NCI-H2107 treated with DMSO at 0.1 percent for 48 hours (cell line): ENCODE measurements around the gene ALDH1B1.

ENCODE experiments used
- DNase-seq: peaks from one replicate; lab custom pipeline; 2025; ENCODE audit not compliant: unreplicated experiment; lab: John Stamatoyannopoulos, UW

Gene ALDH1B1

DNA sequence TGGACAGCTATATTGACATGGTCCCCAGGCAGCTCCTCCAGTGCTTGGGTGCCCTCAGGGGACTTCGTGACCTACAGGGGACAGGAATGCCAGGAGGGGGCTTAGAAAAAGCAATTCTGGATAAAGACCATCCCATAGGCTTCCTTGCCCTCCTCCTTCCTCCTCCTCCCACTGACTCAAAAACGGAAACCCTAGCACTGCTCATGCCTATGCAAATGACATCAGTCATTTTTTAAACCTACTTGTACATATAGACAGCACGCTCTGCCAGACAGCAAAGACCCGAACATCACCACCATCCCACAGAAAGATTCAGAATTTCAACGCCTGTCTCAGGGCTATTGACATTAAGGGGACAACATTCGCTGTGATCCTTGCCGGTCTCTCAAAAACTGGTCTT is 20.8 kb downstream of the ALDH1B1 start:
- DNase-seq: no peak

DNA sequence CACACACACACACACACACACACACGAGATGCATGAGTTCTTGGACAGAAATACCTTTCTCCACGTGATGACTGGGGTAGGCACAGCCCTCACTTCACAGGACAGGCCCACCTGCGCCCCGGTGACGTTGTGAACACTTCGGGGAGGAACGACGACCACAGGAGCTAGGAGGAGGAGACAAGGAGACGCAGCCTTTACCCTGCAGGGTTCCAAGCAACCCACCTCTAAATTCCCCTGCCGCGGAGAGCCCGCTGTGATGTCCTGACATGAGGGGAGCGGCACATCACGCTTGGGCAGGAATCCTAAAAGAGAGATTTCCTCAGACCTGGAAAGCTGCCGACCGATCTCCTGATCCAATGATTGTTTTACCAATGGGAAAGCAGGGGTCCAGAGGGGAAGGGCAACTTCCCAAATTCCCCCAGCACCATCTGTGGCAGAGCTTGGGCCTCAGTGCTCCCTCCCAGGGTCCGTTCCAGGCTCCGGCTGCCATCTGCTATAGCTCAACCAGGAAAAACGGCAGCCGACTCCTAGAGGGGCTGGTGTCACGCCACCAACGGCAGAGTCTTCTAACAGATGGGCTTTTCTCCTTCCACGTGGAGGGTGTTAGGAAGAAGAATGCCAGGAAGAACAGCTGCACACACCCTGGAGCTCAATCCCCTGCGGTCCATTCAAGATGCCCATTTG is 21.7 kb downstream of the ALDH1B1 start:
- DNase-seq: no peak

DNA sequence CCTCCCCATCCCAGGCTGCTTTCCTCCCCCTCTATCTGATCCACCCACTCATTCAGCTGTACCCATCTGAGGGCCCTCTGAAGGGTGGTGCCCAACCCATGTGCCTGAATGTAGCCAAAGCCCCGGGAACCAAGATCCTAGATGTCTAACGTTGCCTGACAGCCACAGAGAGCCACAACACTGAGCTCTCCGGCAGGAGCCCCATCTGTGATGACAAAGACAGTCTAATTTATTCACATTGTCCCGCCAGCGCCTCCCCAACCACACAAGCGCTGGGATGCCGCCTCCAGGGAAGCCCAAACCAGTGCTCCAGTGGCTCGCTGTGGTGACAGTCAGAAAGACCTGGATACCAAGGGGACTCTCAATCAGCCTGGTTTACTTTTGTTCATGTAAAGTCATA is 23.4 kb downstream of the ALDH1B1 start:
- DNase-seq: no peak

DNA sequence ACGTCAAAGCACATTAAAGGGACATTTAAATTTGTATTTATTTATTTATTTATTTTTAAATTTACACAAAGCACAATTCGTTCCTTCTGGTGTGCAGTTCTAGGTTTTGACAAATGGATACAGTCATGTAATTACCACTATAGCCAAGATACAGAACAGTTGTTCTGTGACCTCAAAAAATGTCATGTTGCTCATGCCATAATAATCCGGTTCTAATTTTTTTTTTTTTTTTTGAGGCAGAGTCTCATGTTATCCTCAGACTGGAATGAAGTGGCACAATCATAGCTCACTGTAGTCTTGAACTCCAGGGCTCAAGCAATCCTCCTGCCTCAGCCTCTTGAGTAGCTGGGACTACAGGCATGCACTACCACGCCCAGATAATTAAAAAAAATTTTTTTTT is 24.0 kb downstream of the ALDH1B1 start:
- no peak for DNase-seq

DNA sequence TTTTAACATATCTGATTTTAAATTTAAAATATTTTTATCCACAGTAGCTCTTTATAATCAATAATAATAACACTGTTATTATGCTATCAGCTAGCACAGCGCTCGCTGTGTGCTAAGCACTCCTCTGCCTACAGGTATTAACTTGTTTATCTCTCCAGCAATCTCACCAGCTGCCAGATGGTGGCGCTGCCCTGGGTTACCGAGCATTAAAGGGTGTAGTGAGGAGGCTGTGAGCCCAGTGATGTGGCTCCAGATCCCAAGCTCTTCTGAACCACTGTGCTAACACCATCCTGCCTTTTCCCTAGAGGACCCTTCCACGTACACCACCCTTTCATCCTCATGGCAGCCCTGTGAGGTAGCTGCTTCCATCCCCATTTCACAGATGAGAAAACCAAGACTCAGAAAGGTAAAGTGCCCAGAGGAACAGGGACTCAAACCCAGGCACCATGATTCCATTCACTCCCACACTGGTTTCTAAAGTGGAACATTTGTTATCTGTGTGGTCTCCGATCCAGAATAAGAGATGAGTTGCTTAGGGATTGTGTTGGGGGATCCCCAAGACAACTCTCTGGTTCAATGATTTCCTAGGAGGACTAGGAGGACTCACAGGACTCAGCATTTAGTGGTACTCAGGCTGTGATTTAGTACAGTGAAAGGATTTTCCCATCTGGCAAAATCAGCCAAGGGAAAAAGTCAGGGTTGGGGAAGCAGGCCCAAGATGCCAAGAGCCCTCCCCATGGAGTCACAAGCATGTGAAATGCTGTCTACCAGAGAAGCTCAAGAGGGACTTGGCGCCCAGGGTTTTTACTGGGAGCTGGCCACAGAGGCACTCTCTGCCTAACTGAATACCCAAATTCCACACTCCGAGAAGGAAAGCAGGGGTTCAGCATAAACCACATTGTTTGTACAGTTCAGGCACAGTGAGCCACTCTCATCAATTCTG is 24.8 kb downstream of the ALDH1B1 start:
- DNase-seq: no peak

GRCh38 chr9:38418366-38418765 is 25.9 kb downstream of the ALDH1B1 start:
- no peak for DNase-seq

GRCh38 chr9:38419181-38419580 is 26.7 kb downstream of the ALDH1B1 start:
- DNase-seq: peak; percentile 22

- peak; percentile 17 for DNase-seq
Measured at GRCh38 chr9:38421498-38422211, 29.2 kb downstream of the ALDH1B1 start.

DNA sequence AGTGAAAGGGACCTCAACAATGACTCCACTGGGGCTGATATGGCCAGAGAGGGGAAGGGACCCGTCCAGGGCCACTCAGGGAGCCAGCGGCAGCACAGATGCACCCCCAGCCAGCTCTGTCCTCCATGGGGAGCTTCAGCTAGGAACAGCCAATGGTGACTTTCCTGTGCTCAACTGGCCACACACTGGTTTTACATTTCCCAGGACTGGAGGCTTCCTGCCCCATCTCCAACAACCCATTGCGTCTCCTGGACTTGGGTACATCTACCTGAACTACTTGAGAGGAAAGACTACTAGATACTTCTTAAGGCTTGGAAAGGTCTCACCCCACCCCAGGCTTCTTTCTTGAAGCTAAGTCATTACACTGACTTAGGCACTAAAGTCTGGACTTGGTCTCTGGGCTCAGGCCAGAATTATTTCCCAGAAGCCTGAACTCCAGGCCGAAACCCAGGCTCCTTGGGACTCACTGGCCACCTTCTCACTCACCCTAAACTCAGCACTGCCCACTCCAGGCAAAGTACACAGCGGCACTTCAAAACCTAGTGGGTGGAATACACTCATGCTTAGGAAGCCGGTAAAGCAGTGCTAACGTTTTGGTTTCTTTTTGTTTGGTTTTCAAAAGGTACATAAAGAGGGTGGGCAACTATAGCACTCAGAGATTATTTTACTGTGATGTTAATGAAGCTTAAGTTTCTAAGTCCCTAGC is 30.2 kb downstream of the ALDH1B1 start:
- no peak for DNase-seq

DNA sequence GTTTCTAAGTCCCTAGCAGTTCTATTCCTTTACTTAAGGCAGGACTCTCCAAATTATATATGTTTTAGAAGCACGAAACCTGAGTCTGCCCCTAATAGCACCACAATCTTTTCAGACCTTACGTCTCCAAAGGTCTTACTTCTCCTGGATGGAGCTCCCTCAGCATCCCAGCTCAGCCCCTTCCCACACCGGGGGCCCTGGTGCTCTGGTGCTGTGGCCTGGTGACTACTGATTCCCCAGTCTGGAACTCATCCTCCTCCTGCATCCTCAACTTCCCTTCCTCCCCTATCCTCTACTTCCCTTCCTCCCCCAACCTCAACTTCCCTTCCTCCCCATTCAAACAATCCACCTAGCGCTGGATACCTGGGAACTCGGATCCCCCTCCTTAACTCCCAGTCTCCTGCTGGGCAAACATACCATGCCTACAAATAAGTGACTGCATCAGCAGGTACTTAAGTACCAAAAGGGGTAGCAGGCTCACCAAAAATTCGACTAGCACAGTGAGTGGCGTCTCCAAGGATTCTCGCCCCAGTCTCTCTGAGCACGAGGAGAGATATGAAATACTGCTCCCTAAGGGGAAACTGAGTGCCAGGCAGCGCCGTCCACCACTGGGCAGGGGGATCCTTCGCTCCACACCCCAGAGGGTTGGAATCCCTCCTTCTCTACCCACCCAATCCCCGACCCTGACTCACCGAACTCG is 30.9 kb downstream of the ALDH1B1 start:
- no peak for DNase-seq

DNA sequence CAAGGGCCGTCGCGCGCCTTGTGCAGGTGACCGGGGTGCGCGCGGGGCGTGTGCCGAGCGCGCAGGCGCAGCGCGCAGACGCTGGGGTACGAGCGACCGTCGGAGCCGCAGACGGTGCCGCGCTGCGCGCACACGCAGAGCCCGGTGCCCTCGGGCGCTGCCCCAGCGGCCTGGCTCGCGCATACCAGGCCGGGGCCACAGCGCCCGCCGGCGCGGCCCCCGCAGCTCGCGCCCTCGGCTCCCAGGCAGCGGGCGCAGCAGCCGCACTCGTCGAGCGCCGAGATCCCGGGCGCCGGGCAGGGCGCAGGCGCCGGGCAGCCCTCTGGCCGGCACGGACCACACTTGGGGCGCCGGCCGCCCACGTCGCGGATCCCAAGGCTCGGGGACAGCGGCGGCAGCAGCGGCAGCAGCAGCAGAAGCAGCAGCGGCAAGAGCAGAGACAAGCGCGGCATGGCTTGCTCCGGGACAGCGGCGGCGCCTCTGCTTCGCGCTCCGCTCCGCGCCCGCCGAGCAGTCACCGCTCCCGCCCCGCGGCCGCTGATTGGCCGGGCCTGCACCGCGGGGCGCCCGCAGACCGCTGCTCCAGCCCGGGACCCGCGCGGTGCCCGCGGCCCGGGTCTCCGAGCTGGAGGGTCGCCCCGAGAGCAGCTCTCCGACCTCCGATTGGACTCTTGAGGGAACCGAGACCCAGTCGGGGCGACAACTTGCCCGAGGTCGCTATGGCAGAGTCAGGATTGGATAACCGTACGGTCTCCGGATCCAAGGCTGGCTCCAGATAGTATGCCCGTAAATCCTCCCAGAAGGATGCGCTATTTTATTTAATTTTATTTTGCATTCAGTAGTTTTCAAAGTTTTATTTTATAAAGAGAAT is 31.7 kb downstream of the ALDH1B1 start, which contains the start of gene IGFBPL1:
TSS of gene IGFBPL1 (minus strand) at position 482 of the 871 bp plus-strand sequence. CDS start at position 452, 30 bp downstream.
- no peak for DNase-seq

DNA sequence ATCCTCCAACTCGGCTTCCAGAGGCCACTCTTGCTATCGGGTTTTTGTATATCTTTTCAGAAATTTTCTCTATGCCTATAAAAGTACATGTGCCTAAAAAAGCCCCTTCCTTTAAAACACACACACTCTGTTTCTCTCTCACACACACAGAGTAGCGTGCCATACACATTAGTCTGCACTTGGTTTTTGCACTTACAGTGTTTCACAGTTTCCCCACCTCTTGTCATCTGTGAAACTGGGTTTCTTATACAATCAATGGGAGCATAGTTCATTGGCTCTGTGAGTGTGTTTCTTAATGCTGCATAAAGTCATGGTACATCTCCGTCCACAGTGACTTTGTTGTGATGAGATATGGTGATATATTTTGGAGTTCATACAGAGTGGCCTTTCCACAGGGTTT is 32.4 kb downstream of the ALDH1B1 start:
- no peak for DNase-seq

- DNase-seq: no peak
Measured at GRCh38 chr9:38428062-38428461, 35.6 kb downstream of the ALDH1B1 start.

DNA sequence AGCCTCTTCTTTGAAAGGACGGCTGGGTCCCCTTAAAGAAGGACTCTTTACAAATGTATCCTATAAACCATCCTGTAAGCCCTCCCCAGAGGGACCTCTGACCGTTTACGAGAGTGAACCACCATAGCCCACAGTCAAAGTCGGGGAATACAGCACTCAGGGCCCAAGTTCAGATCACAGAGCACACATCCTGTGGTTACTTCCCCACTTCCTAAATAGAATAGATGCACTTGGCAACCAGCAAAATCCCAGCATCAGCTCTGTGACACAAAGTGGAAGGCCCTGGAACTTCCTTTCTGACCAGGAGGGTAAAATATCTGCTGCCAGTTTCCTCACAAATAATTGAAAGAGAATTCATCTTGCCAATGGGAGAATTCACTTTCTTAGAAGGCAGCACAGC is 38.6 kb downstream of the ALDH1B1 start:
- no peak for DNase-seq

DNA sequence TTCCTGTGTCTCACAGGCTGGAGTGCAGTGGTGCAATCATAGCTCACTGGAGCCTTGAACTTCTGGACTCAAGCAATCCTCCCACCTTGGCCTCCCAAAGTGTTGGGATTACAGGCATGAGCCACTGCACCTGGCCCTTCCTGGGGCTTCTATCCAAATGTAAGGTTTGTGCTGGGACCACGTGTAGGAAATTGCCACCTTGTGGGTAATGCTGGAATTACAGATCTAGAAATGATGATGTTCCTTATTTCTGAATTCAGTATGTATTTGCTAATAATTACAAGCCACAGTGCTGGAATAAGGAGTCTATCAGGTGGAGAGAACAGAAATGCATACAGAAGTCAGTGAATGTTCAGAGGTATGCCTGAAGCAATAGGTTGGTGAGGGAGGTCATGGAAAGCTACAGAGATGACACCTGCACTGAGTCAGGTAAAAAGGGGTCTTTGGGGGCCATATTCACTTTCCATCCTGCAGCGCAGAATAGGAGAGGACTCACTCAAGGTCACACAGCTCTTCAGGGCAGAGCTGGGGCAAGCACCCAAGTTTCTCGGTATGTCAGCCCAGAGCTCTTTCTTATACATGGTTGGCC is 40.5 kb downstream of the ALDH1B1 start:
- DNase-seq: peak; percentile 21

GRCh38 chr9:38434365-38434764 is 41.9 kb downstream of the ALDH1B1 start:
- no peak for DNase-seq

DNA sequence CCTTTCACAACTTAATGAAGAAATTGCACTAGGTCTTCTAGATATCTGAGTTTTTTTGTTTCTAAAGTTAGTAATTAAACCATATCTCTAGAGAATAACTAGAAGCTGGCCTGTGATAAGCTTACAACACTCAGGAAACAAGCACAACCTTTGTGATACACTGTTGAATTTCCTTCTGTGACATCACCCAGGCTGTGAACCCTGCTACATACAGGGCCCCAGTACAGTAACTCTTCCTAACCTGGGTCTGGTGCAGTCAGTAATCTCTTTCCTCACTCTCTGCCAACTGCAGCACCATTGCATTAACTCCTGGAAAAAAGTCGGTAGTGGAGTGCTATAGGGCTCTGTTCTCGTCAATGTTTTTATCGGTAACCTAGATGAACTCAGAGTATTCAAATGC is 42.4 kb downstream of the ALDH1B1 start:
- no peak for DNase-seq

DNA sequence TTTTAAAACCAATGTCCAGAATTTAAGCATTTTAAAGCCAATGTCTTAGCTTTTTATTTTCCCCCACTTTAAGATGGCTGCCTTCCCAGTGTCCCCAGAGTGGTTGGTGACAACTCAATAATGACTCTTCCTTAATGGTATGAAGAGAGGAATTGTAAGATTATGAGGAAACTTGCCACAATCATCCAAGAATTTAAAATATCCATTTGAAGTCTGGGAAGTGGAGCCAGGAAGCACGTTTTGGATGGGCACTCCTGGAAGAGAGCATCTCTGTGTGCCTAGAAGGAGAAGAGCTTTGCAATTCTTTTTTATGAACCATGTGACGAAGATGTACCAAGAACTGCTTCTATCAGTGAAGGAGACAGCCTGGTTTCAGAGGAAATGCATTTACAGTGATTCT is 43.0 kb downstream of the ALDH1B1 start:
- DNase-seq: no peak

DNA sequence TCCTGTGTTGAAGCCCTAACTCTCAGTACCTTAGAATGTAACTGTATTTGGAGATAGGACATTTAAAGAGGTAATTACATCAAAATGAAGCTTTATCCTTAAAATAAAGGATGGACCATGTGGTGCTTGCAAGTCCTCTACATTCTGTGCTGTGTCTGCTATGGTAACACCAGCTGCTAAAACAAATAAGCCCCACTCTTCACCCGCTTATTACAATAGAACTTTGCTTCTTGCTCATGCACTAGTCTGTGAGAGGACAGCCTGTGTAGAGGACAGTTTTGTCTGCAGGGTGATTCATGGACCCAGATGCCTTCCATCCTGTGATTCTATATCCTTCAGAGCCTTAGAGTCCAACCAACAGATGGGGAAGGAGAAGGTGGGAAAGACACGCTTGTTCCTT is 44.2 kb downstream of the ALDH1B1 start:
- DNase-seq: no peak
